ENCODE results near the gene KRT23. TPM values are rescaled to one million over a fixed set of nuclear protein-coding genes. Genes with fewer than 3 reads are reported as not detected.

Gene KRT23
- total and polyA plus RNA-seq, 2 of the 13 experiments (the other 11 are each of a cell fraction or from before 2014, with no cell fraction given), result 24.7 to 51.1 TPM

DNA sequence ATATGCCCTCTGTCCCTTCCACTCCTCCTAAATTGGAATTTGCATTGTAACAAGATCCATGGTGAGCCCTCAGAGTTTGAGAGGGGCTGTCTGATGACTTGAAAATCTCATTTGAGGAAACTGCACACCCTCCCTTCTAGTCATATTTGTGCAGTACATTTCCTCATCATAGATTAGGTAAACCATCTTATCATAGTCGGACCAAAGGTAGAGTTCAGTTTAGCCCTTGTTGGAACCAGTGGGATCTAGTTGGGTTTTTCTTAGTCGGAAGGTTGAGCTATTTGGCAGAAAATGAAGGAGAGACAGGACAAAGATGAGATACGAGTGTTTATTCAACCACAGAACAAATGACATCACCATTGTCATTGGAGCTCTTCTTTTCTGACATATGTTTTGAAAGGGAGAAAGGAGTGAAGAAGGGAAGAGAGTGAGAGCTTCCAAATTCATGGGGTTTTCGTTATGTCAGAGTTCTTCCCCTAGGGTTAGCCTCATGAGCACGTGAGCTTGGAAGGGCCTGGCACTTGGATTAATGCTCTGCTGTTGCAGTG lies 36.6 kb downstream of the KRT23 start (continued):
- no peak for TF ChIP-seq ZHX1 (CRISPR knock-in tag; IDR thresholded peaks at IDR 0.05; ENCODE audit: low read depth)
- TF ChIP-seq GATAD1 (CRISPR knock-in tag; IDR thresholded peaks at IDR 0.05), result no peak
- TF ChIP-seq CCAR2 (optimal IDR thresholded peaks at IDR 0.05; ENCODE audit: low read depth, low read length), result no peak
- no peak for TF ChIP-seq CENPX (CRISPR knock-in tag; IDR thresholded peaks at IDR 0.05)
- TF ChIP-seq DPF2 (CRISPR knock-in tag; IDR thresholded peaks at IDR 0.05; ENCODE audit: borderline replicate concordance, low read depth), result 0 out of 2 replicates have a peak, but pooled peaks have one; percentile 21
- TF ChIP-seq, protein P1, sequence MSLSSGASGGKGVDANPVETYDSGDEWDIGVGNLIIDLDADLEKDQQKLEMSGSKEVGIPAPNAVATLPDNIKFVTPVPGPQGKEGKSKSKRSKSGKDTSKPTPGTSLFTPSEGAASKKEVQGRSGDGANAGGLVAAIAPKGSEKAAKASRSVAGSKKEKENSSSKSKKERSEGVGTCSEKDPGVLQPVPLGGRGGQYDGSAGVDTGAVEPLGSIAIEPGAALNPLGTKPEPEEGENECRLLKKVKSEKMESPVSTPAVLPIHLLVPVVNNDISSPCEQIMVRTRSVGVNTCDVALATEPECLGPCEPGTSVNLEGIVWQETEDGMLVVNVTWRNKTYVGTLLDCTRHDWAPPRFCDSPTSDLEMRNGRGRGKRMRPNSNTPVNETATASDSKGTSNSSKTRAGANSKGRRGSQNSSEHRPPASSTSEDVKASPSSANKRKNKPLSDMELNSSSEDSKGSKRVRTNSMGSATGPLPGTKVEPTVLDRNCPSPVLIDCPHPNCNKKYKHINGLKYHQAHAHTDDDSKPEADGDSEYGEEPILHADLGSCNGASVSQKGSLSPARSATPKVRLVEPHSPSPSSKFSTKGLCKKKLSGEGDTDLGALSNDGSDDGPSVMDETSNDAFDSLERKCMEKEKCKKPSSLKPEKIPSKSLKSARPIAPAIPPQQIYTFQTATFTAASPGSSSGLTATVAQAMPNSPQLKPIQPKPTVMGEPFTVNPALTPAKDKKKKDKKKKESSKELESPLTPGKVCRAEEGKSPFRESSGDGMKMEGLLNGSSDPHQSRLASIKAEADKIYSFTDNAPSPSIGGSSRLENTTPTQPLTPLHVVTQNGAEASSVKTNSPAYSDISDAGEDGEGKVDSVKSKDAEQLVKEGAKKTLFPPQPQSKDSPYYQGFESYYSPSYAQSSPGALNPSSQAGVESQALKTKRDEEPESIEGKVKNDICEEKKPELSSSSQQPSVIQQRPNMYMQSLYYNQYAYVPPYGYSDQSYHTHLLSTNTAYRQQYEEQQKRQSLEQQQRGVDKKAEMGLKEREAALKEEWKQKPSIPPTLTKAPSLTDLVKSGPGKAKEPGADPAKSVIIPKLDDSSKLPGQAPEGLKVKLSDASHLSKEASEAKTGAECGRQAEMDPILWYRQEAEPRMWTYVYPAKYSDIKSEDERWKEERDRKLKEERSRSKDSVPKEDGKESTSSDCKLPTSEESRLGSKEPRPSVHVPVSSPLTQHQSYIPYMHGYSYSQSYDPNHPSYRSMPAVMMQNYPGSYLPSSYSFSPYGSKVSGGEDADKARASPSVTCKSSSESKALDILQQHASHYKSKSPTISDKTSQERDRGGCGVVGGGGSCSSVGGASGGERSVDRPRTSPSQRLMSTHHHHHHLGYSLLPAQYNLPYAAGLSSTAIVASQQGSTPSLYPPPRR (CRISPR knock-in tag; IDR thresholded peaks at IDR 0.05; ENCODE audit: borderline replicate concordance), result 0 out of 2 replicates have a peak, but pooled peaks have one; percentile 32
- TF ChIP-seq SMAD9 (CRISPR knock-in tag; IDR thresholded peaks at IDR 0.05), result no peak
- peak; percentile 92 for TF ChIP-seq ATF7 (IDR thresholded peaks at IDR 0.05)
- no peak; the same call in 1 of the 2 replicates for TF ChIP-seq ATF7 (CRISPR knock-in tag; IDR thresholded peaks at IDR 0.05)
- TF ChIP-seq, protein P2, sequence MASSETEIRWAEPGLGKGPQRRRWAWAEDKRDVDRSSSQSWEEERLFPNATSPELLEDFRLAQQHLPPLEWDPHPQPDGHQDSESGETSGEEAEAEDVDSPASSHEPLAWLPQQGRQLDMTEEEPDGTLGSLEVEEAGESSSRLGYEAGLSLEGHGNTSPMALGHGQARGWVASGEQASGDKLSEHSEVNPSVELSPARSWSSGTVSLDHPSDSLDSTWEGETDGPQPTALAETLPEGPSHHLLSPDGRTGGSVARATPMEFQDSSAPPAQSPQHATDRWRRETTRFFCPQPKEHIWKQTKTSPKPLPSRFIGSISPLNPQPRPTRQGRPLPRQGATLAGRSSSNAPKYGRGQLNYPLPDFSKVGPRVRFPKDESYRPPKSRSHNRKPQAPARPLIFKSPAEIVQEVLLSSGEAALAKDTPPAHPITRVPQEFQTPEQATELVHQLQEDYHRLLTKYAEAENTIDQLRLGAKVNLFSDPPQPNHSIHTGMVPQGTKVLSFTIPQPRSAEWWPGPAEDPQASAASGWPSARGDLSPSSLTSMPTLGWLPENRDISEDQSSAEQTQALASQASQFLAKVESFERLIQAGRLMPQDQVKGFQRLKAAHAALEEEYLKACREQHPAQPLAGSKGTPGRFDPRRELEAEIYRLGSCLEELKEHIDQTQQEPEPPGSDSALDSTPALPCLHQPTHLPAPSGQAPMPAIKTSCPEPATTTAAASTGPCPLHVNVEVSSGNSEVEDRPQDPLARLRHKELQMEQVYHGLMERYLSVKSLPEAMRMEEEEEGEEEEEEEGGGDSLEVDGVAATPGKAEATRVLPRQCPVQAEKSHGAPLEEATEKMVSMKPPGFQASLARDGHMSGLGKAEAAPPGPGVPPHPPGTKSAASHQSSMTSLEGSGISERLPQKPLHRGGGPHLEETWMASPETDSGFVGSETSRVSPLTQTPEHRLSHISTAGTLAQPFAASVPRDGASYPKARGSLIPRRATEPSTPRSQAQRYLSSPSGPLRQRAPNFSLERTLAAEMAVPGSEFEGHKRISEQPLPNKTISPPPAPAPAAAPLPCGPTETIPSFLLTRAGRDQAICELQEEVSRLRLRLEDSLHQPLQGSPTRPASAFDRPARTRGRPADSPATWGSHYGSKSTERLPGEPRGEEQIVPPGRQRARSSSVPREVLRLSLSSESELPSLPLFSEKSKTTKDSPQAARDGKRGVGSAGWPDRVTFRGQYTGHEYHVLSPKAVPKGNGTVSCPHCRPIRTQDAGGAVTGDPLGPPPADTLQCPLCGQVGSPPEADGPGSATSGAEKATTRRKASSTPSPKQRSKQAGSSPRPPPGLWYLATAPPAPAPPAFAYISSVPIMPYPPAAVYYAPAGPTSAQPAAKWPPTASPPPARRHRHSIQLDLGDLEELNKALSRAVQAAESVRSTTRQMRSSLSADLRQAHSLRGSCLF (CRISPR knock-in tag; IDR thresholded peaks at IDR 0.05; ENCODE audit: borderline replicate concordance), result no peak
- no peak for TF ChIP-seq ZNF850 (CRISPR knock-in tag; conservative IDR thresholded peaks at IDR 0.05)
- TF ChIP-seq EHMT2 (IDR thresholded peaks at IDR 0.05; ENCODE audit: borderline replicate concordance, low read depth, low read length), result 0 out of 2 replicates have a peak, but pooled peaks have one; percentile 75
- TF ChIP-seq, protein P3, sequence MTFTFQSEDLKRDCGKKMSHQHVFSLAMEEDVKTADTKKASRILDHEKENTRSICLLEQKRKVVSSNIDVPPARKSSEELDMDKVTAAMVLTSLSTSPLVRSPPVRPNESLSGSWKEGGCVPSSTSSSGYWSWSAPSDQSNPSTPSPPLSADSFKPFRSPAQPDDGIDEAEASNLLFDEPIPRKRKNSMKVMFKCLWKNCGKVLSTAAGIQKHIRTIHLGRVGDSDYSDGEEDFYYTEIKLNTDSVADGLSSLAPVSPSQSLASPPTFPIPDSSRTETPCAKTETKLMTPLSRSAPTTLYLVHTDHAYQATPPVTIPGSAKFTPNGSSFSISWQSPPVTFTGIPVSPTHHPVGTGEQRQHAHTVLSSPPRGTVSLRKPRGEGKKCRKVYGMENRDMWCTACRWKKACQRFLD (CRISPR knock-in tag; IDR thresholded peaks at IDR 0.05; ENCODE audit: borderline replicate concordance), result no peak
- 0 out of 2 replicates have a peak, but pooled peaks have one; percentile 32 for TF ChIP-seq JUN (CRISPR knock-in tag; IDR thresholded peaks at IDR 0.05)
